ENCODE data around the gene ANKRD40CL.

DNA sequence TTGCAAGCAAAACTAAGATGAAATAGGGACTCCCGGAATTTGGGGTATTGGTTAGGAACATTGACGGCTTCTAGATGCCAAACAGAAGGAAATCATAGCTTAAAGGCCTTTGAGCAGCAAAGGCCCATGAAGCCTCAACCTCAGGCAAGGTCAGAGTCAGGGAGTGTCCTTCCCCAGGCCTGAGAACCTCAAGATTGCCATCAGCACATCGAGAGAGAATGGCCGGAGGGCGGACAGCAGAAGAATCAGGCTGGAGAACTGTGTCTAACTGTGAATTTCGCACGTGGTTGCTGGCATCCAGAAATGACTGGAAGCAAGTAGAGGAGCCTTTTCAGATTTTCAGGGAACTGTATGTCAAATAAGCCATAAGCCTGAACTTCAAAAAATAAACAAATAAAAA, 24.8 kb upstream of the ANKRD40CL start:
- TF ChIP-seq ZNF423 (CRISPR knock-in tag; IDR thresholded peaks at IDR 0.05) (no peak), IRF2 (CRISPR knock-in tag; IDR thresholded peaks at IDR 0.05; ENCODE audit: borderline replicate concordance, low read depth) (no peak), MXD4 (CRISPR knock-in tag; IDR thresholded peaks at IDR 0.05; ENCODE audit: borderline replicate concordance) (no peak), RELA (CRISPR knock-in tag; IDR thresholded peaks at IDR 0.05; ENCODE audit: borderline replicate concordance) (no peak), SMAD4 (CRISPR knock-in tag; IDR thresholded peaks at IDR 0.05) (no peak), OVOL2 (CRISPR knock-in tag; IDR thresholded peaks at IDR 0.05; ENCODE audit: borderline replicate concordance) (no peak), TP53 (CRISPR knock-in tag; IDR thresholded peaks at IDR 0.05) (no peak), ZNF416 (CRISPR knock-in tag; IDR thresholded peaks at IDR 0.05) (no peak)
- TF ChIP-seq, protein P1, sequence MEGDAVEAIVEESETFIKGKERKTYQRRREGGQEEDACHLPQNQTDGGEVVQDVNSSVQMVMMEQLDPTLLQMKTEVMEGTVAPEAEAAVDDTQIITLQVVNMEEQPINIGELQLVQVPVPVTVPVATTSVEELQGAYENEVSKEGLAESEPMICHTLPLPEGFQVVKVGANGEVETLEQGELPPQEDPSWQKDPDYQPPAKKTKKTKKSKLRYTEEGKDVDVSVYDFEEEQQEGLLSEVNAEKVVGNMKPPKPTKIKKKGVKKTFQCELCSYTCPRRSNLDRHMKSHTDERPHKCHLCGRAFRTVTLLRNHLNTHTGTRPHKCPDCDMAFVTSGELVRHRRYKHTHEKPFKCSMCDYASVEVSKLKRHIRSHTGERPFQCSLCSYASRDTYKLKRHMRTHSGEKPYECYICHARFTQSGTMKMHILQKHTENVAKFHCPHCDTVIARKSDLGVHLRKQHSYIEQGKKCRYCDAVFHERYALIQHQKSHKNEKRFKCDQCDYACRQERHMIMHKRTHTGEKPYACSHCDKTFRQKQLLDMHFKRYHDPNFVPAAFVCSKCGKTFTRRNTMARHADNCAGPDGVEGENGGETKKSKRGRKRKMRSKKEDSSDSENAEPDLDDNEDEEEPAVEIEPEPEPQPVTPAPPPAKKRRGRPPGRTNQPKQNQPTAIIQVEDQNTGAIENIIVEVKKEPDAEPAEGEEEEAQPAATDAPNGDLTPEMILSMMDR (IDR thresholded peaks at IDR 0.05) = no peak
- TF ChIP-seq, protein P2, sequence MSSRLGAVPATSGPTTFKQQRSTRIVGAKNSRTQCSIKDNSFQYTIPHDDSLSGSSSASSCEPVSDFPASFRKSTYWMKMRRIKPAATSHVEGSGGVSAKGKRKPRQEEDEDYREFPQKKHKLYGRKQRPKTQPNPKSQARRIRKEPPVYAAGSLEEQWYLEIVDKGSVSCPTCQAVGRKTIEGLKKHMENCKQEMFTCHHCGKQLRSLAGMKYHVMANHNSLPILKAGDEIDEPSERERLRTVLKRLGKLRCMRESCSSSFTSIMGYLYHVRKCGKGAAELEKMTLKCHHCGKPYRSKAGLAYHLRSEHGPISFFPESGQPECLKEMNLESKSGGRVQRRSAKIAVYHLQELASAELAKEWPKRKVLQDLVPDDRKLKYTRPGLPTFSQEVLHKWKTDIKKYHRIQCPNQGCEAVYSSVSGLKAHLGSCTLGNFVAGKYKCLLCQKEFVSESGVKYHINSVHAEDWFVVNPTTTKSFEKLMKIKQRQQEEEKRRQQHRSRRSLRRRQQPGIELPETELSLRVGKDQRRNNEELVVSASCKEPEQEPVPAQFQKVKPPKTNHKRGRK (CRISPR knock-in tag; IDR thresholded peaks at IDR 0.05; ENCODE audit: borderline replicate concordance) = no peak
- TF ChIP-seq, protein P3, sequence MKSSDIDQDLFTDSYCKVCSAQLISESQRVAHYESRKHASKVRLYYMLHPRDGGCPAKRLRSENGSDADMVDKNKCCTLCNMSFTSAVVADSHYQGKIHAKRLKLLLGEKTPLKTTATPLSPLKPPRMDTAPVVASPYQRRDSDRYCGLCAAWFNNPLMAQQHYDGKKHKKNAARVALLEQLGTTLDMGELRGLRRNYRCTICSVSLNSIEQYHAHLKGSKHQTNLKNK (CRISPR knock-in tag; IDR thresholded peaks at IDR 0.05) = no peak
